HG03342 (cell line): ENCODE results near the gene ZBTB9.

Experiments
- ATAC-seq: cut with Tn5 transposase; IDR thresholded peaks from one replicate; pipeline ENCODE4 v1.9.1; 2021; ENCODE audit warnings: mild to moderate bottlenecking, moderate library complexity; ENCODE audit not compliant: unreplicated experiment

ZBTB9 gene

GRCh38 chr6:33432546-33432945 is 21.8 kb upstream of the ZBTB9 start:
- ATAC-seq = no peak

DNA sequence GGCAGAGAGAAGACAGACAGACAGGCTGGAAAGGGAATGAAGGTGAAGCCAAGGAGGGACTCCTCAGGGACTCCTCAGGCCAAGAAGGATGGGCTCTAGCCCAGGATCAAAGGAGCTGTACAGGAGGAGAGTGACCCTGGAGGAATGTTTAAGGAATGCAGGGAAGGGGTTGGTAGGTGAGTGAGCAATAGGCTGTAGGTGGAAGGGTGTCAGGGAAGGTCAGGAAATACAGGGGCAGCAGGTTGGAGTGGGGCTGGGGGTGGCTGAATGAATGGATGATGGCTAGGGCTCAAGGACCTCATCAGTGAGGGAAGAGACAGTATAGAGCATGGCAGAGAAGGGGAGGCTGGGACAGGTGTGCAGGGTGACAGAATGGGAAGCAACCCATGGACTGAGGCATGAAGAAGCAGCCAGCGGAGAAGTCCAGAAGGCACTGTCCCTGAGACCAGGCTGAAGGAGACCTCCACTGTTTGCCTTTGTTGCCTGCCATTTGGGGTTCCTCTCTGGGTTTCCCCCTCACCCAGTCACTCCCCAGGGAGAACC is 21.3 kb upstream of the ZBTB9 start:
- ATAC-seq = no peak

- no peak for ATAC-seq
Observed at GRCh38 chr6:33433544-33434191, 20.7 kb upstream of the ZBTB9 start.

GRCh38 chr6:33434961-33435360 is 19.4 kb upstream of the ZBTB9 start:
- no peak for ATAC-seq

DNA sequence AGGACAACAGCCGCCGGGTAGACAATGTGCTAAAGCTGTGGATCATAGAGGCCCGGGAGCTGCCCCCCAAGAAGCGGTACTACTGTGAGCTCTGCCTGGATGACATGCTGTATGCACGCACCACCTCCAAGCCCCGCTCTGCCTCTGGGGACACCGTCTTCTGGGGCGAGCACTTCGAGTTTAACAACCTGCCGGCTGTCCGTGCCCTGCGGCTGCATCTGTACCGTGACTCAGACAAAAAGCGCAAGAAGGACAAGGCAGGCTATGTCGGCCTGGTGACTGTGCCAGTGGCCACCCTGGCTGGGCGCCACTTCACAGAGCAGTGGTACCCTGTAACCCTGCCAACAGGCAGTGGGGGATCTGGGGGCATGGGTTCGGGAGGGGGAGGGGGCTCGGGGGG is 16.7 kb upstream of the ZBTB9 start:
- ATAC-seq = no peak

DNA sequence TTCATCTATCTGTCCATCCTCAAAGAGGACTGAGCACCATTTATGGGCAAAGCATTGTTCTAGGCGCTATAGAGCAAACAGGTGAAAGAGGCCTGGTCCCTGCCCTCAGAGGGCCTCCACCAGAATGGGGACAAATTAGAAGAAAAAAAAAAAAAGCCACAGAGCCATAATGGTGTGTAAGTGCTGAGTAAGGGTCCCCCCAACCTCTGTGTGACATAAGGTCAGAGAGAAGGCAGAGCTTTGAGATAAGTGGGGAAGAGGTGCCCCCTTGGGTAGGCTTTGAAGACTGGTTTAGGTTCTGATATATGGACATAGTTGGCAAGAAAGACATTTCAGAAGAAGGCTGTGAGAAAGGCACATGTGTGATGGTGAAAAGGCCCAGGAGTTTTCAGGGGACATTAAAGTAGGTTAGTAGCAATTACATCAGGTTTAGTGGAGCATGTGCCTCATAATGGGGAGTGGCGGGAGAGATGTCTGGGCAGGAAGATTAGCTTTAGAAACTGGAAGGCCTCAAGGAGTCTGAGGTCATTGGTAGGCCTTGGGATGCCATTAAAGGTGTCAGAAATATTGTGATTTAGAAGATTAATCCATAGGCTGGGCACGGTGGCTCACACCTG is 15.3 kb upstream of the ZBTB9 start:
- no peak for ATAC-seq

- ATAC-seq = no peak
Observed at GRCh38 chr6:33439956-33440648, 14.3 kb upstream of the ZBTB9 start.

DNA sequence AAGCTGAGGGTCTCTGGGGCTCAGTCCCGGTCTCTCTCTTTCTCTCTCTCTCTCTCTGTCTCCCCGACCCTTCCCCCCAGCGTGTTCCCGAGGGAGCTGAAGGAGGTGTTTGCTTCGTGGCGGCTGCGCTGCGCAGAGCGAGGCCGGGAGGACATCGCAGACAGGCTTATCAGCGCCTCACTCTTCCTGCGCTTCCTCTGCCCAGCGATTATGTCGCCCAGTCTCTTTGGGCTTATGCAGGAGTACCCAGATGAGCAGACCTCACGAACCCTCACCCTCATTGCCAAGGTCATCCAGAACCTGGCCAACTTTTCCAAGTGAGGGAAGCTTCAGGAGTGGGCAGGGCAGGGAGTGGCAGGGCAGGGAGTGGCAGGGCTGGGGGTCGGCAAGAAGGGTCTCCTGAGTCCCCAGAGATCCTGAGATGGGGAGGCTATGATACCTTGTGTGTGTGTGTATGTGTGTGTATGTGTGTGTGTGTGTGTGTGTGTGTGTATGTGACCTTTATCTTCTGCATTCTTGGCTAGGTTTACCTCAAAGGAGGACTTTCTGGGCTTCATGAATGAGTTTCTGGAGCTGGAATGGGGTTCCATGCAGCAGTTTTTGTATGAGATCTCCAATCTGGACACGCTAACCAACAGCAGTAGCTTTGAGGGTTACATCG is 13.6 kb upstream of the ZBTB9 start:
- no peak for ATAC-seq

DNA sequence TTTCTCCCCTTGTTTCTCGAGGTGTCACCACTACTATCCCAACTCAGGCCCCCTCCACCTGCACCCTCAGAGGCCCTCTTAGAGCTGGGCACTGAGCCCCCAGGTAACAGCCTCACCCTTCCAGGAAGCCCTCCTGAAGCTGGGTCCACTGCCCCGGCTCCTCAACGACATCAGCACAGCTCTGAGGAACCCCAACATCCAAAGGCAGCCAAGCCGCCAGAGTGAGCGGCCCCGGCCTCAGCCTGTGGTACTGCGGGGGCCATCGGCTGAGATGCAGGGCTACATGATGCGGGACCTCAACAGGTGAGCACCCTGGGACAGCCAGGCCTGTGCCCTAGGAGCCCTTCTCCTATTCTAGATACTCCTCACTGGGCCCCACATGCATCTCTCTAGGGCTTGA is 12.9 kb upstream of the ZBTB9 start:
- no peak for ATAC-seq

DNA sequence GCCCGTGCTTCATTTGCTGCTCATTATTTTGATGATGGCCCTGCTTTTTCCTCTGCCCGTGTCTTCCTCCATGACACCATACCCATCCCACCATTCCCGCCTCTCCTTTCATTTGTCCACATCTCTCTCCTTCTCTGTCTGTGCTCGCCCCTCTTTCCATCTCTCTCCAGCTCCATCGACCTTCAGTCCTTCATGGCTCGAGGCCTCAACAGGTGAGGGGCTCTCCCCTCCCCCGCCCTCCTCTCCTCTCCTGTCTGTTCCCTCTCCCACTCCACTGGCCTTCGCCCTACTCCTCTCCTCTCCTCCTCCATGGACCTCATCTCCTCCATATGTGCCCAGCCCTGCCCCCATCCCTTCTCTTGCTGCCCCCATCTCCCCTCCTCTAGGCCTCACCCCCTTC is 12.1 kb upstream of the ZBTB9 start:
- ATAC-seq = no peak

DNA sequence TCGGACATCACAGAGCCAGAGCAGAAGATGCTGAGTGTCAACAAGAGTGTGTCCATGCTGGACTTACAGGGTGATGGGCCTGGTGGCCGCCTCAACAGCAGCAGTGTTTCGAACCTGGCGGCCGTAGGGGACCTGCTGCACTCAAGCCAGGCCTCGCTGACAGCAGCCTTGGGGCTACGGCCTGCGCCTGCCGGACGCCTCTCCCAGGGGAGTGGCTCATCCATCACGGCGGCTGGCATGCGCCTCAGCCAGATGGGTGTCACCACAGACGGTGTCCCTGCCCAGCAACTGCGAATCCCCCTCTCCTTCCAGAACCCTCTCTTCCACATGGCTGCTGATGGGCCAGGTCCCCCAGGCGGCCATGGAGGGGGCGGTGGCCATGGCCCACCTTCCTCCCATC is 11.4 kb upstream of the ZBTB9 start:
- ATAC-seq = no peak

DNA sequence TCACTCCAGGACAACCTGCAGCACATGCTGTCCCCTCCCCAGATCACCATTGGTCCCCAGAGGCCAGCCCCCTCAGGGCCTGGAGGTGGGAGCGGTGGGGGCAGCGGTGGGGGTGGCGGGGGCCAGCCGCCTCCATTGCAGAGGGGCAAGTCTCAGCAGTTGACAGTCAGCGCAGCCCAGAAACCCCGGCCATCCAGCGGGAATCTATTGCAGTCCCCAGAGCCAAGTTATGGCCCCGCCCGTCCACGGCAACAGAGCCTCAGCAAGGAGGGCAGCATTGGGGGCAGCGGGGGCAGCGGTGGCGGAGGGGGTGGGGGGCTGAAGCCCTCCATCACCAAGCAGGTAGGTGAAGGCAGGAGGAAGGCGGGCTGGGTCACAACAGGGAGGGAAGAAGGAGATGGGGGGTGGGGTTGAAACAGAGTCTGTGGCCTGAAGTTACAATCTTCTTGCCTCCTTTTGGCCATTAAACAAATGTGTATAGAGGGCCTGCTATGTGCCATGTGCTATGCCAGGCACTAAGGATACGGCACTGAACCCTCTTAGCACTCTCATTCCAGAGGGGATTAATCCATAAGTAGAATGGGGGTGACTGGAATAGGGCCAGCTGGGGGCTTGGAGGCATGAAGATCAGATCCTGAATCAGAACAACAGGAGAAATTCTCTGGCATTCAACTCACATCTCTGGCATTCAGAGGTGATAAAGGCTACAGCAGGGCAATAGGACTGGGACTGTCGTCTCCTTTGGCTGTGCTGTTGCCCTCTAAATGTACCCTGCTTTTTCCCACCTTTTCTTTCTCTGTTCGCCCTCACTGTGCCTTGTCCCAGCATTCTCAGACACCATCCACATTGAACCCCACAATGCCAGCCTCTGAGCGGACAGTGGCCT is 10.5 kb upstream of the ZBTB9 start:
- no peak for ATAC-seq

DNA sequence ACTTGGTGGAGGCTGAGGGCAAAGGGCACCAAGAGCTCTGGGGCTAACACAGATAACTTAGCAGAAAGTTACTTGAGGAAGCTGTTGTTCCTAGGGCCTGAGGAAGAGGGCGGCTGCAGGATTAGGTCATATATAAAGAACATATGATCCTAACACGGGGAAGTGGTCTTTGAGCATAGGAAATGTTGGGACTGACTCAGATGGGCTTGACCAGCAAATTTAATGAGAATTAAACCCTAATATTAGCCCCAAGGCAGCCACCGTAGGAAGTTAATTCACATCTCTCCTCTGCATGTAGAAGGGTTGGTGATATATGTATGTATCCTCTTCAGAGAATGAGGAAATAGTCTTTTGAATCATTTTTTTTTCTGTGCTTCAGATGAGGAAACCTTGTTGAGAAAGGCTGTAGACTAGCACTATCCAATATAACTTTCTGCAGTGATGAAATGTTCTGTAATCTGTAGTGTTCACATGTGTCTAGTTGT is 9.2 kb upstream of the ZBTB9 start:
- no peak for ATAC-seq

GRCh38 chr6:33446356-33446755 is 8.0 kb upstream of the ZBTB9 start:
- ATAC-seq = no peak

- no peak for ATAC-seq
Observed at GRCh38 chr6:33450434-33450833, 3.9 kb upstream of the ZBTB9 start.

GRCh38 chr6:33451606-33452005 is 2.8 kb upstream of the ZBTB9 start:
- ATAC-seq = no peak

DNA sequence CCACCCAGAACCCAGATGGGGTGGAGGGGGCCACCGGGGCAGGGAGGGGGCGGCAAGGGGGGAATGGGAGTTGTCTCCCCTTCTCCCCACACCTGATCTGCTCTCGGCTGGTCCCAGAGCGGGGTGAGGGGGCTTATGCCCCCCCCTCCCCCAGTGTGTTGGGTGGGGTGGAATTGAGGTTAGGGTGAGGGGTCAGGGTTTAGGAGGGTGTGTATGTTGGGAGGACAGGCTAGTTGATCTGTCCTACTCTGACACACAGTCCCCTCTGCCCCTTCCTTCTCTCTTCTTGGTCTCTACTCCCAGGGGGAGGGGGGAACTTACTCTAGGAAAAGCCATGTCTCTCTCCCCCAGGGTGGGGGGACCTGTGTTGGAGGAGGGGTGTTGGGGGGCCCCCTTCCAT is 1.9 kb upstream of the ZBTB9 start:
- no peak for ATAC-seq

DNA sequence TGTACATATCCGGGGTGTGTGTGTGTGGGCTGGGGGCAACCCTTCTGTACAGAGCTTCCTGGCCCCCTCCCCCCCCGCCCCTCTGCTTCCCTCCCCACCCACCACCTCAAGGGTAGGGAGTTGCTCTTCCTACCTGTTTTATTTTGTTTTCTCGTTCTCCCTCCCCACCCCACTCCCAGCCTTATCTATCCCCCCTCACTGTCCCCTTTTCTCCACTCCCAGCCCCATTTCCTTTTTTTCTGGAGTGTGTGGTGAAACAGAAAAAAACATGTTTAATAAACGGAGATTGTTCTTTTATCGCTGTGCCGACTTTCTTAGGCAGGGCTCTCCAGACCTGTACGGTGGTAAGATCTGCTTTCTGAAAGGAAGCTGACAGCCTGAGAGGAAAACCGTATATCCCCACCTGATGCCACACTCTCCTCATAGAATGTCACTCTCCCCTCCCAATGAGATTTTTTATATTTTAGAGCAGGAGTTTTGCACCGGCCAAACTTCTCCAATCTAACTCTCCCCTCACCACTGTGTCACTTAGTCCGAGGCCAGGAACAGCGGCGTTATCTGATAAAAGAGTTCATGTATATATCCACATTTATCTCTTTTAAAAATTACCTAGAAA is 875 bp upstream of the ZBTB9 start:
- no peak for ATAC-seq

GRCh38 chr6:33455051-33455450 is 675 bp downstream of the ZBTB9 start:
- ATAC-seq = no peak

DNA sequence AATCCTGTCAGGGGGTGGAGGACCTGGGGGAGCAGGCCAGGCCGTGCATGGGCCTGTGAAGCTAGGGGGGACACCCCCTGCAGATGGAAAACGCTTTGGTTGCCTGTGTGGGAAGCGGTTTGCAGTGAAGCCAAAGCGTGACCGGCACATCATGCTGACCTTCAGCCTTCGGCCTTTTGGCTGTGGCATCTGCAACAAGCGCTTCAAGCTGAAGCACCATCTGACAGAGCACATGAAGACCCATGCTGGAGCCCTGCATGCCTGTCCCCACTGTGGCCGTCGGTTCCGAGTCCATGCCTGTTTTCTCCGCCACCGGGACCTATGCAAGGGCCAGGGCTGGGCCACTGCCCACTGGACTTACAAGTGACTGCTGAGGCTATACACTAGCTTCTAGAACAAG is 1.8 kb downstream of the ZBTB9 start:
- ATAC-seq = no peak
